Karpas-422 (cell line): ENCODE results near the gene SLC43A2. TPM values are rescaled to one million over a fixed set of nuclear protein-coding genes. Genes with fewer than 3 reads are reported as not detected.
"Not testable (repeated sequence)": the region's sequence is repeated elsewhere in the genome, so short reads cannot be mapped to it uniquely, and the experiment has no call there.

Experiments used
- DNase-seq: peaks from one replicate; pipeline ENCODE4 v3.0.0-alpha.2; 2015
- H2AFZ ChIP-seq: fragments of 200-600 bp; sonication (generic); 2 replicates; pipeline ENCODE4 v1.6.1; 2014; ENCODE audit warnings: antibody characterized with exemption, low read length, mixed read lengths
- H3K27ac ChIP-seq: fragments of 200-600 bp; sonication (generic); 2 replicates; pipeline ENCODE4 v1.5.1; 2014; ENCODE audit warnings: mild to moderate bottlenecking, low read length, moderate library complexity
- H3K27me3 ChIP-seq: fragments of 200-600 bp; sonication (generic); 2 replicates; pipeline ENCODE4 v1.6.1; 2014; ENCODE audit warnings: low read length, mixed read lengths
- H3K36me3 ChIP-seq: fragments of 200-600 bp; sonication (generic); 2 replicates; pipeline ENCODE4 v1.6.1; 2014; ENCODE audit warnings: low read length, mixed read lengths; ENCODE audit not compliant: insufficient read depth
- H3K4me1 ChIP-seq: fragments of 200-600 bp; sonication (generic); 2 replicates; pipeline ENCODE4 v1.6.1; 2014; ENCODE audit warnings: mild to moderate bottlenecking, low read length, mixed read lengths
- H3K4me2 ChIP-seq: fragments of 200-600 bp; sonication (generic); 2 replicates; pipeline ENCODE4 v1.6.1; 2014; ENCODE audit warnings: low read length, low read depth, mild to moderate bottlenecking; ENCODE audit not compliant: poor library complexity, severe bottlenecking
- H3K4me3 ChIP-seq: fragments of 200-600 bp; sonication (generic); 2 replicates; pipeline ENCODE4 v1.5.1; 2014; ENCODE audit warnings: mild to moderate bottlenecking, antibody characterized with exemption, low read length, mixed read lengths
- H3K79me2 ChIP-seq: fragments of 200-600 bp; sonication (generic); 2 replicates; pipeline ENCODE4 v1.6.1; 2014; ENCODE audit warnings: mild to moderate bottlenecking, low read length, mixed read lengths
- H3K9ac ChIP-seq: fragments of 200-600 bp; sonication (generic); 2 replicates; pipeline ENCODE4 v1.6.0; 2014; ENCODE audit warnings: low read length
- H3K9me2 ChIP-seq: fragments of 200-600 bp; sonication (generic), shearing (Covaris generic); replicated peaks from 2 replicates; pipeline ENCODE4 v1.6.0; 2014; ENCODE audit warnings: mild to moderate bottlenecking, low read length, moderate library complexity; ENCODE audit not compliant: insufficient read depth
- H3K9me3 ChIP-seq: fragments of 300-700, 200-600 bp; sonication (generic); 2 replicates; pipeline ENCODE4 v1.6.1; 2014; ENCODE audit warnings: low read length, mixed read lengths
- H4K20me1 ChIP-seq: fragments of 200-600 bp; sonication (generic); 2 replicates; pipeline ENCODE4 v1.6.1; 2014; ENCODE audit warnings: mild to moderate bottlenecking, antibody characterized with exemption, low read length, low read depth; ENCODE audit not compliant: insufficient read depth
- total RNA-seq: library from RNA; depleted of rRNA; stranded (reverse); fragments of >200 nt; shearing (Covaris generic); gene quantifications from 2 replicates; pipeline ENCODE4 v1.2.3, GENCODE V29; 2014; ENCODE audit warnings: low replicate concordance; rRNA removed

The SLC43A2 gene
- total RNA-seq: 10.0 and 10.8 TPM in 2 replicates

- no peaks in the 10 kb centered on the region for H3K27me3 ChIP-seq
- H4K20me1 ChIP-seq: no peaks in the 10 kb centered on the region
- no peaks in the 10 kb centered on the region for H3K36me3 ChIP-seq
- peak; percentile 95 for DNase-seq
- H3K9ac ChIP-seq: peak within 1 kb of the TSS; percentile 83
- no peaks in the 10 kb centered on the region for H3K79me2 ChIP-seq
- peak within 1 kb of the TSS; percentile 76 for H3K27ac ChIP-seq
- peaks cover 45% of the 10 kb centered on the region for H3K4me1 ChIP-seq
- no peaks in the 10 kb centered on the region for H3K9me3 ChIP-seq
- peak within 1 kb of the TSS; percentile 70; the same call in 1 of the 2 replicates for H2AFZ ChIP-seq
- H3K9me2 ChIP-seq: no peaks in the 10 kb centered on the region
- peak within 1 kb of the TSS; percentile 96 for H3K4me3 ChIP-seq
- peak within 1 kb of the TSS; percentile 76 for H3K4me2 ChIP-seq
Observed at GRCh38 chr17:1627982-1628855, at the start of gene SLC43A2. SLC43A2 (minus strand) TSS chr17:1628834; CDS start chr17:1627874, 960 bp downstream.

GRCh38 chr17:1676401-1676800 lies 47.8 kb upstream of the SLC43A2 start:
- no peak overlapping the region for H3K4me2 ChIP-seq
- no peaks in the 10 kb centered on the region for H3K9me3 ChIP-seq
- H2AFZ ChIP-seq: no peak overlapping the region
- no peaks in the 10 kb centered on the region for H3K4me1 ChIP-seq
- no peaks in the 10 kb centered on the region for H3K27me3 ChIP-seq
- H3K9ac ChIP-seq: no peak overlapping the region
- DNase-seq: no peak
- H3K79me2 ChIP-seq: no peaks in the 10 kb centered on the region
- no peaks in the 10 kb centered on the region for H3K9me2 ChIP-seq
- no peak overlapping the region for H3K4me3 ChIP-seq
- 0 out of 2 replicates have a peak, but pooled peaks cover 3% of the 10 kb centered on the region for H4K20me1 ChIP-seq
- H3K36me3 ChIP-seq: peaks cover 70% of the 10 kb centered on the region
- no peak overlapping the region for H3K27ac ChIP-seq

DNA sequence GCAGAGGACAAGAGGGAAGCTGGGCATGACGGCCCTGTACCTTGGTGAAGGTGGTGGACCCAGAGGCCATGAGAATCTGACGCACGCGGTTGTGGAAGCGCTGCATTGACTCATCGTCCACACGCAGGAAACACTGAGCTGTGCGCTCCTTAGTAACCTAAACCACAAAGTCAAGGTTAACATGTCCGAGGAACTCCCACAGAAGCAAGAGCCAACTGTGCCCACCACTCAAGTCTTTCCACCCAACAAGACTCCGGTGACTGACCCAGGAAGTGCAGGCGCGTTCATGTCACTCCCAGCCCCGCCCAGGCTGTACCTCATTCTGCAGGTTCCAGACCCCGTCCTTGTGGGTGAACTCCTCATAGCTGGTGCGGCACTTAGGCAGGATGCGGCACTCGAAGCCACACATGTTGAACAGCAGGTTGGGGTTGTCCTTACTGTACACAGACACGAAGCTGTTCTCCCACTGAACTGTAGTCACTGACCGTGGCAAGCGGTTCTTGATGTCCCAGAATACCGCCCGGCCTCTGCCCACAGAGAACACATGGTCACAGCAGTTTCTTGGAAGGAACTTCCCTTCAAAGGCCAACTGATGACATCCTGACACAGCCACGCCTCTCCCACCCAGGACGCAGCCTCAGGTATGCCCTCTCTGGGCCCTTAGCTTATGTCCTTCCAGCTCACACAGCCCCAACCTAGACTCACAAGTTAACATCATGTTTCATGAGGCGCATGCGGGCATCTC lies 44.6 kb upstream of the SLC43A2 start:
- 0 out of 2 replicates have a peak, but pooled peaks cover 10% of the 10 kb centered on the region for H4K20me1 ChIP-seq
- no peak overlapping the region for H3K27ac ChIP-seq
- no peak for DNase-seq

DNA sequence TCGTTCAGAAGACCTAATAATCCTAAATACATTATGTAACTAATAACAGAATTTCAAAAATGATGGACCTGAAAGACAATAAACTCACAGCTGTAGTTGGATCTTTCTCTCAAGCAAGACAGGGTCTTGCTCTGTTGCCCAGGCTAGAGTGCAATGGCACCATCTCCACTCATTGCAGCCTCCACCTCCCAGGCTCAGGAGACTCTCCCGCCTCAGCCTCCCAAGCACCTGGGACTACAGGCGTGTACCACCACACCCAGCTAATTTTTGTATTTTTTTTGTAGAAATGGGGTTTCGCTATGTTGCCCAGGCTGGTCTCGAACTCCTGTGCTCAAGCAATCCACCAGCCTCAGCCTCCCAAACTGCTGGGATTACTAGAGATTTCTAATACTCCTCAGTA lies 35.3 kb upstream of the SLC43A2 start:
- not testable (repeated sequence) for H3K27me3 ChIP-seq, H3K9me2 ChIP-seq, H3K27ac ChIP-seq, H3K4me3 ChIP-seq, H4K20me1 ChIP-seq, H3K4me2 ChIP-seq, H3K9me3 ChIP-seq, H2AFZ ChIP-seq, H3K9ac ChIP-seq, H3K4me1 ChIP-seq, DNase-seq
- peaks cover 12% of the 10 kb centered on the region for H3K79me2 ChIP-seq
- peaks cover 50% of the 10 kb centered on the region for H3K36me3 ChIP-seq

More for the DNA sequence above, 44.6 kb upstream of the SLC43A2 start:
- Histone ChIP-seq H3K36me3 (peaks cover 68% of the 10 kb centered on the region), H3K9me3 (no peaks in the 10 kb centered on the region), H3K9ac (no peak overlapping the region), H3K79me2 (peaks cover 6% of the 10 kb centered on the region), H3K4me3 (no peak overlapping the region), H2AFZ (no peak overlapping the region), H3K27me3 (no peaks in the 10 kb centered on the region), H3K4me1 (no peaks in the 10 kb centered on the region), H3K9me2 (no peaks in the 10 kb centered on the region), H3K4me2 (no peak overlapping the region)

DNA sequence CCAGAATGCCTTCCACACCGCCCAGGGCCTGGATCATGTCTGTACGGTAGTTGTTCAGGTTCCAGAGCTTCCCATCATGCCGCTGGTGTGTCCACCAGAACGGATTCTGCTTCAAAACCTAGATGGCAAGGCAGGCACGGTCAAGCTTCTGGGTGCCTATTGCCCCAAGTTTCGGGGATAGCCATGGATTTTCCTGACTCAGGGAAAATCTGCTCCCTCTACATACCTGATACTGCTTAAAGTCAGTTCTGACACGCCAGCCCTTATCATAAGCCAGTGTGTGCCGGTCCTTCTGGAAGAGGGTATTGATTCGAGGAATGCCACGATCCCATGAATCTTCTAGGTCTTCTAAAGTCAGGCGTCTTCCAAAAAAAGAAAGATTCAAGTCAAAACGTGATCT lies 32.4 kb upstream of the SLC43A2 start:
- no peak overlapping the region for H3K4me2 ChIP-seq
- peaks cover 5% of the 10 kb centered on the region; the same call in 1 of the 2 replicates for H3K79me2 ChIP-seq
- H3K9ac ChIP-seq: no peak overlapping the region
- H3K4me1 ChIP-seq: no peaks in the 10 kb centered on the region
- no peak overlapping the region for H2AFZ ChIP-seq
- no peaks in the 10 kb centered on the region for H3K9me3 ChIP-seq
- no peak overlapping the region for H3K4me3 ChIP-seq
- H3K36me3 ChIP-seq: peaks cover 62% of the 10 kb centered on the region
- H3K27ac ChIP-seq: no peak overlapping the region
- H3K9me2 ChIP-seq: no peaks in the 10 kb centered on the region
- no peak for DNase-seq
- H4K20me1 ChIP-seq: 0 out of 2 replicates have a peak, but pooled peaks cover 4% of the 10 kb centered on the region
- no peaks in the 10 kb centered on the region for H3K27me3 ChIP-seq

GRCh38 chr17:1658100-1658499 lies 29.5 kb upstream of the SLC43A2 start:
- no peaks in the 10 kb centered on the region for H3K9me2 ChIP-seq
- H4K20me1 ChIP-seq: 0 out of 2 replicates have a peak, but pooled peaks cover 4% of the 10 kb centered on the region
- no peak overlapping the region for H2AFZ ChIP-seq
- H3K4me3 ChIP-seq: no peak overlapping the region
- peaks cover 74% of the 10 kb centered on the region for H3K36me3 ChIP-seq
- no peaks in the 10 kb centered on the region; the same call in 1 of the 2 replicates for H3K79me2 ChIP-seq
- DNase-seq: no peak
- no peaks in the 10 kb centered on the region for H3K4me1 ChIP-seq
- no peaks in the 10 kb centered on the region for H3K9me3 ChIP-seq
- H3K27me3 ChIP-seq: no peaks in the 10 kb centered on the region
- H3K4me2 ChIP-seq: no peak overlapping the region
- H3K9ac ChIP-seq: no peak overlapping the region
- no peak overlapping the region for H3K27ac ChIP-seq

DNA sequence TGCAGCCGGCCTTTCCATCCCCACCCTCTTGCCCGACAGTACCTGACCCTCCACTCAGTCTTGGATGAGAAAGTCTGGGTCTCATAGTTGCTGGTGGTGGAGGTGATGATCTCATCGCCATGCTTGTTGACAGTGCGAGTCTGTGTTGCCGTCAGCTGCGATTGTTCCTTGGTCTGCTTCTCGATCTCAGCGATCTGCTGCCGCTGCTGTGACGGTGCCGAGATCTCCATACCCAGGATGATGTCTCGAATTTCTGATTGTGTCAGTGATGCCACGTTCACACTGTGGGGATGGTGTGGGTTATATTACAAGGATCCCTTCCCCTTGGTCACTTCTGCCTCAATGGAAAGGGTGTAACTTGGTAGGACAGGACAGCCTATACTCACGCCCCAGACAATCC lies 25.1 kb upstream of the SLC43A2 start:
- Histone ChIP-seq H3K27me3 (no peaks in the 10 kb centered on the region), H3K36me3 (peaks cover 58% of the 10 kb centered on the region)

GRCh38 chr17:1652794-1653193 lies 24.2 kb upstream of the SLC43A2 start:
- not testable (repeated sequence) for H3K4me3 ChIP-seq, H3K27ac ChIP-seq, H3K4me2 ChIP-seq, H2AFZ ChIP-seq, H3K79me2 ChIP-seq, H3K27me3 ChIP-seq, DNase-seq, H4K20me1 ChIP-seq, H3K9me3 ChIP-seq, H3K9ac ChIP-seq, H3K9me2 ChIP-seq
- Histone ChIP-seq H3K36me3 (peaks cover 49% of the 10 kb centered on the region), H3K4me1 (peaks cover 22% of the 10 kb centered on the region)

More for the DNA sequence above, 25.1 kb upstream of the SLC43A2 start:
- no peak for DNase-seq
- Histone ChIP-seq H3K79me2 (no peaks in the 10 kb centered on the region; the same call in 1 of the 2 replicates), H3K9me2 (no peaks in the 10 kb centered on the region), H3K4me2 (no peak overlapping the region), H3K4me3 (no peak overlapping the region), H3K4me1 (peaks cover 16% of the 10 kb centered on the region), H3K27ac (no peak overlapping the region), H2AFZ (no peak overlapping the region), H3K9ac (no peak overlapping the region), H3K9me3 (no peaks in the 10 kb centered on the region), H4K20me1 (peaks cover 5% of the 10 kb centered on the region; the same call in 1 of the 2 replicates)
